Measurements from ENCODE around the gene UGT1A3. TPM values are rescaled to one million over a fixed set of nuclear protein-coding genes. Genes with fewer than 3 reads are reported as not detected.
"Not testable (repeated sequence)": the region's sequence is repeated elsewhere in the genome, so short reads cannot be mapped to it uniquely, and the experiment has no call there.

Gene UGT1A3
- total RNA-seq: not detected

DNA sequence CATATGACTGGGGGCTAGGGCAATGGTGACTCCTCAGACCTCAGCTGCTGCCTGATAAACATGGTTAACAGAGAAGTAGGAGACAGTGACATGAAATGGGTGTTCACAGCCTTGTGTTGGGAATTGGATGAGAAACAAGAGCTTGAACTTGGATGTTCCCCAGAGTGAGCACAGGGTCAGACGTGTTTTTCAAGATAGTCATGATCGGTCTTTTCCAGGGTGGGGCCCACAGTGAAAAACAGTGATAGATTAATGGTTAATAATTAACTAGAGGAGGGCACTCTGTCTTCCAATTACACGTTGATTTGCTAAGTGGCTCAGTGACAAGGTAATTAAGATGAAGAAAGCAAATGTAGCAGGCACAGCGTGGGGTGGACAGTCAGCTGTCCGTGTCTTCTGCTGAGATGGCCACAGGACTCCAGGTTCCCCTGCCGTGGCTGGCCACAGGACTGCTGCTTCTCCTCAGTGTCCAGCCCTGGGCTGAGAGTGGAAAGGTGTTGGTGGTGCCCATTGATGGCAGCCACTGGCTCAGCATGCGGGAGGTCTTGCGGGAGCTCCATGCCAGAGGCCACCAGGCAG lies at the start of gene UGT1A3:
Gene UGT1A3 (plus strand): TSS at position 320 of the 579 bp plus-strand sequence. CDS start 85 bp downstream, at position 405.
- intact Hi-C loops (cut with DNase I): no loop called here
- DNase-seq (ENCODE audit: low spot score): no peak
- no peak for ATAC-seq

DNA sequence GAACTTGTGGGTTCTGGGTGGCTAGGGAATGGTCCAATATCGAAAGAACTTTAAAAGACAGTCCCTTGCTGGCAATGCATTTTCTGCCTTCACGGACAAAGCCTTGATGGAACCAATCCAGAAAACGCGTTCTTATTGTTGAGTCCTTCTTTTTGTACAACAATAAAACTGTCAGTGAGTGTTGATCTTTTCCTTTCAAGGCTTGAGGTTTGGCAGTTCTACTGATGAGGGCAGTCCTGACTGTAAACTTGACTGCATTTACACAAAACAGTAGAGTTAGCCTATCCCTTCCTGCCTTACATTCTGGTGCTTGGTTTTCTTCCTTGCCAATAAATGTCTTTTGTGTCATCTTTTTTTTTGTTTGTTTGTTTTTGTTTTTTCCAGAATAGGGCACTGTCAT lies 49.6 kb upstream of the UGT1A3 start:
- ATAC-seq: no peak

DNA sequence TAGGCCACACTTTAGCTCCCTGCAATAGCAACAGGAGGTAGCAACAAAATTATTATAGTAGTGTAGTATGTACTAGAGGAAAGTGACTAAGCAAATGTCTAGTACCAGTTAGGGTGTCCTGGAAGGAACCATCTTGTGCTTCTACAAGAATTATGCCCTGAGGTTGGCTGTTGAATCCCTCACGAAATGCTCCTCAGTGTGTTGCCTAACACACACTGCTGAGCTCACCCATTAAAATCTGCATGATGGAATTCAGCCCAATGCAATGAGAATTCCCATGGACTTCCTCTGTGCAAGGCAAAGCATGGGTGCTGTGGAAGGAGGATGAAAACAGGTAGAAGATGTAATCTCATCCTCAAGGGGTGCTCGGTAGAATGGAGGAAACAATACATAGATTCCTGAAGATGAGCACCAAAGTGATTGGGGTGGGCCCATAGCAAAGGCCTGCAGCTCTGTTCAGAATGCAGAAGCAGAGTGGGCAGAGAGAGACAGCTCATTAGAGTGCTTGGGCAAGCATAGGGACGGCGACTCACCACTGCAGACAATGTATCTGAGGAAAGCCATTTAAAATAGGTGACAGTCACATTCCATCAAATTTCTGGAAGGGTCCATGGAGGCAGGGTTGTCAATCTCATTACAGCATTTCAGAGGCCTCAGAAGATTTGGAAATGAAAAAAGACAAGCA lies 48.3 kb upstream of the UGT1A3 start:
- no peak for DNase-seq (ENCODE audit: low spot score)
- no peak for ATAC-seq
- intact Hi-C loops (cut with DNase I): no loop called here

More for the DNA sequence above, 49.6 kb upstream of the UGT1A3 start:
- intact Hi-C loops (cut with DNase I): no loop called here
- DNase-seq (ENCODE audit: low spot score): no peak

DNA sequence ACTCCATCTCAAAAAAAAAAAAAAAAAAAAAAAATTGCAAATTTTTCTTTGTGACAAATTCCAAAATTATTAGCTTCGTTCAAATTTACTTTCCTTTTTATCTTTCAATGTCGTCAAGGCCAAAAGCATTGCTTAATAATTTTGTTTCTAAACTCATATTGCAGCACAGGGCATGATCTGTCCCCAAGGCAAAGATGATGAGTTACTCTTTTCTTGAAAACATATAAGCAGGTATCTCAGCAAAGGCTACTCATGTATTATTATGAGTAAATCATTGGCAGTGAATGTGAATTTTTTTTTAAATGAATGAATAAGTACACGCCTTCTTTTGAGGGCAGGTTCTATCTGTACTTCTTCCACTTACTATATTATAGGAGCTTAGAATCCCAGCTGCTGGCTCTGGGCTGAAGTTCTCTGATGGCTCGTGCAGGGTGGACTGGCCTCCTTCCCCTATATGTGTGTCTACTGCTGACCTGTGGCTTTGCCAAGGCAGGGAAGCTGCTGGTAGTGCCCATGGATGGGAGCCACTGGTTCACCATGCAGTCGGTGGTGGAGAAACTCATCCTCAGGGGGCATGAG lies 47.2 kb upstream of the UGT1A3 start, which contains the start of gene UGT1A7:
Gene UGT1A7 (plus strand): TSS at position 381 of the 579 bp plus-strand sequence. CDS start 37 bp downstream, at position 418.
- intact Hi-C loops (cut with DNase I): no loop called here
- no peak for DNase-seq (ENCODE audit: low spot score)
- no peak for ATAC-seq

DNA sequence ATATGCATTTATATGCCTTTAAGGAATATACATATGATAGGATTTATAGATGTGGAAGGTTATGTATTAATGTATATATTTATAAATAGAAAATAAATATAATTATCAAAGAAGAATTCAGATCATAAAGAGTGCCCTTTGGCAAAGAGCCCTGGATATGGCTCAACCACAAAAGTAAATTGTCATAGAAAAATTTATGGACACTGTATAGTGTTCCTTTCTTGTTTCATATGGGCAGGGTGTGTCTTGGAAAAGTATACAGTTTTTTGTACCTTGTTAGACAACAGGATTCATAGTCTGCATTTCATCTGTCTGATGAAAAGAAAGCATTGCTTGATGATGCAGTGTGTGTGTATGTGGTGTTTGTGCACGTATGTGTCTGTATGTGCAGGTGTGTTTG lies 44.2 kb upstream of the UGT1A3 start:
- DNase-seq (ENCODE audit: low spot score) (no peak), ATAC-seq (no peak)
- intact Hi-C loops (cut with DNase I): no loop called here

DNA sequence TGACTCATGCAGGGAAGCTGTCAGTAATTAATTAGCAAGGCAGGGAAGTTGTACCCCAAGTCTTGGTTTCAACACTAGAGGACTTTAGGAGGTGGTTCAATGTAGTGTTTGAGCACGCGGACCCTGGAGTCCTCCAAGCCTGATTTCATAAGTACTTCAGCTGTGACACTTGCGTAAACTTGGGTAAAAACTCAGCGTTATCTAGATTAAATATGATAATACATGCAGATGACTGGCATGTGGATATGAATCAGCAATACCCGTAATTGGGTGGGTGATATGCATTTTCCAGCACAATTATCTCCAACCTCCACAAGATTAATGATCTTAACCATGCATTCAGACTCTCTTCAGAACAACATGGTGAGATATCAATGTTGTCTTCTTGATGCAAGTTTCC lies 41.9 kb upstream of the UGT1A3 start:
- intact Hi-C loops (cut with DNase I): no loop called here
- no peak for ATAC-seq
- DNase-seq (ENCODE audit: low spot score): no peak

DNA sequence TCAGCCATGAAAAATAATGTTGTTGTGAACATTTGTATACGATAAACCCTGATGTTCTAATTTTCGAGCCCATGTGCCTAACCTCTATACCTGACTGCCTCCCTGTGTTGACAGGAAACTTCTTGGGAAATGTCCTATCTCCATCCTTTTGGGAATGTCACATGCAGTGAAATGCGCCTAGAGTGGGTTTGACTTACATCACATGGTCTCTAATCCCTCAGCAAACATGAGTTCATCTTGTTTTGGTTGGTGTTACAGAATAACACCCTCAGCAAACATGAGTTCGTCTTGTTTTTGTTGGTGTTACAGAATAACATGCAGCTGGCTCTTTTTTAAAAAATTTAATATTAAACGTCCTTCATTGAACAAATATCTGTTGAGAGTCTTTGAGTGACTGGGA lies 40.5 kb upstream of the UGT1A3 start:
- intact Hi-C loops (cut with DNase I): no loop called here
- ATAC-seq: no peak
- no peak for DNase-seq (ENCODE audit: low spot score)

DNA sequence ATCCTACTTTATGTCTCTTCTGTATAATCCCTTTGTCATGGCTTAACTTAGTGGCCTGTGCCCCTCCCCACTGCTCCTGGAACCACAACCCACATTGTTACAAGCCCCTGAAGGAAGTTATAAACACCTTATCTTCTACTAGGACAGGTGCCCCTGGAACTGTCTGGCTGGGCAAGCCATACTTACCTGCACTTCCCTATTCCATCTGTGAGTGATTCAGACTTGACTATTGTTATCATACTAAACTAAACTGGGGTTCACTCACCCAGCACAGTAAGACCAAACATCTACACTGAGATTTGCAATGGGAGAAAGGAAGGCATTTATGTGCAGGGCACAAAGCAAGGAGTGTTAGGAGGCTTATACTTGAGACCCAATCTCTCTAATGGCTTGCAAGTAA lies 39.8 kb upstream of the UGT1A3 start:
- intact Hi-C loops (cut with DNase I): no loop called here
- ATAC-seq (no peak), DNase-seq (ENCODE audit: low spot score) (no peak)

DNA sequence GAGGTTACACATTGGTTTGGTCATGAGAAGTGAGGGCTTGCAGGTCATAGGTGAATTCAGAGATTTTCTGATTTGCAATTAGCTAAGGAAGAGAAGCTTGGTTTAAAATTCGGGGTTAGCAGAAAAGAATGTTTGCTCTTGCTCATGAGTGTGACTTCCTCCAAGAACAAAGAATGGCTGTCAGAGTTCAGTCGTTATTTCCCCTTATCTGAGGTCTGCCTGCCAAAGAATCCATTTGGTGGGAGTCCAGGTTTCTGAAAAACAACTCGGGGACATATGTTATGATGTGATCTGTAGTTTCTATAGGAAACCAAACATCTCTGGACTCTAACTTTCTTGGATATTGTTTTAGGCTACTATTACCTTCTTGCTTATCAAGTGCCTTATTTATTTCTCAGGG lies 39.3 kb upstream of the UGT1A3 start:
- intact Hi-C loops (cut with DNase I): no loop called here
- DNase-seq (ENCODE audit: low spot score): no peak
- ATAC-seq: no peak

DNA sequence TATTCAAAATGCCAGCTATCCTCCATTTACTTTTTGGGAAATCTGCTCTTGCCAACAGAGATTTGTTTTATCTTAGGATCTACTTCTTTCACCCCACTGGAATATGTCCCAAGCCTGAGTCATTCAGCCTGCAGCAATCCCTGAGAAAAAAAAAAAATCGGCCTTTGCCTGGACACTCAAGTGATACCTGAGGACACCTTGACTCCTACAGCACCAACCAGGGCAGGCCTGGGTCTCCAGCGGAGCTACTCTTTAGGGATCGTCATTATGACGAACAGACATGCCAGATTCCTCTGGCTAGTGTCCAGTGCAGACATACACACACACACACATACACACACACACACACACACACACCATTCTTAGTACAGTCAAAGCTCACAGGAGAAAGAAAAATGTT lies 38.4 kb upstream of the UGT1A3 start:
- ATAC-seq (no peak), DNase-seq (ENCODE audit: low spot score) (no peak)
- intact Hi-C loops (cut with DNase I): no loop called here

DNA sequence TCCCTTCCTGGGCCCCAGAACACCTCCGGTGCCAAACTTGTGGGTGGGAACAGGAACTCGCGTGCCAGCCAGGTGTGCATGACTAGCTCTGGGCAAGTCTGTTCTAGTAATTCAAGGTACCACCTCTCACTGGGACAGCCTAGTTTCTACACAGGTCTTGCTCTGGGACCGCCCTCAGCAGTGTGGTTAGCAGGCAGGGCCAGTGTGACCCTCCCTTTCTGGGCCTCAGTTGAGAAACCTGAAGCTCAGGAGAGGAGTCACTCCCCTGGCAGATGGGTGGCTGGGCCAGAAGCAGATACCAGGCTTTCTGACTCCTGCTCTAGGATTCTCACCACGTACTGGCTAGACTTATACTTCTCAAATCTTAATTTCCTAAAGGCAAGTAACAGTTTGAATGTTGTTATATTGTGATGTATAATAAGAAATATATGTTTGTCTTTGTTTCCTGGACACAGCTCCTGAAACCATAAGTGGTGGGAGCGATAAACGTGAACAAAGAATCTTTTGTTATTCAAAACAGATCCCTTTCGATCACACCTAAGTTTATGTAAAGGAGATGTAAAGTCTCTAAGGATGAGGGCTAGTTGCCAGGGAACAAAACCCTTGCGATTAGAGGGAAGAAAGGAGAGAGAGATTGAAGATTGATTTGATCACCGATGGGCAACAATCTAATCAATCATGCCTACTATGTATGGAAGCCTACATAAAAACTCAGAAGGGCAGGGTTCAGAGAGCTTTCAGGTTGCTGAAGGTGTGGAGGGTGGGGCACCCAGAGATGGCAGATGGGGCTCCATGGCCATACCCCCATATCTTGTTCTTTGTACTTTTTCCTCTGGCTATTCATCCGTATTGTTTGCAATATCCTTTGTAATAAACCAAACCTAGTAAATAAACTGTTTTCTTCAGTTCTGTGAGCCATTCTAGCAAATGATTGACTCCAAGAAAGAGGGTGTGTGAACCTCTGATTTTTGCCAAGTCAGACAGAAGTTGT lies 37.1 kb upstream of the UGT1A3 start:
- intact Hi-C loops (cut with DNase I): no loop called here

DNA sequence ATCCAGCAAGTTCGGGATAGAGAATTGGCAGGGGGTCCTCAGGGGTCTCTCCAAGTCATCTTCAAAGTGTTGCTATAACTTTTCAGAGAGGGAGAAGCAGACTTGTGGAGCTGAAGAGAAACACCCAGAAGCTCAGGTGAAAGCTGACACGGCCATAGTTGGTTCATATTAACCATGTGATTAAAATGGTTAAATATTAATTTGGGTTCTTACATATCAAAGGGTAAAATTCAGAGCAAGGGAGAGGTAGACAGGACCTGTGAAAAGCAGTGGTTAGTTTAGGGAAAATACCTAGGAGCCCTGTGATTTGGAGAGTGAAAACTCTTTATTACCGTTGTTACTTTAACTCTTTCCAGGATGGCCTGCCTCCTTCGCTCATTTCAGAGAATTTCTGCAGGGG lies 36.2 kb upstream of the UGT1A3 start, which contains the start of gene UGT1A6:
Gene UGT1A6 (plus strand): TSS at position 243 of the 400 bp plus-strand sequence. CDS start 115 bp downstream, at position 358.
- intact Hi-C loops (cut with DNase I): no loop called here
- DNase-seq (ENCODE audit: low spot score) (no peak), ATAC-seq (no peak)

More for the DNA sequence above, 37.1 kb upstream of the UGT1A3 start:
- DNase-seq (ENCODE audit: low spot score): no peak
- no peak for ATAC-seq

DNA sequence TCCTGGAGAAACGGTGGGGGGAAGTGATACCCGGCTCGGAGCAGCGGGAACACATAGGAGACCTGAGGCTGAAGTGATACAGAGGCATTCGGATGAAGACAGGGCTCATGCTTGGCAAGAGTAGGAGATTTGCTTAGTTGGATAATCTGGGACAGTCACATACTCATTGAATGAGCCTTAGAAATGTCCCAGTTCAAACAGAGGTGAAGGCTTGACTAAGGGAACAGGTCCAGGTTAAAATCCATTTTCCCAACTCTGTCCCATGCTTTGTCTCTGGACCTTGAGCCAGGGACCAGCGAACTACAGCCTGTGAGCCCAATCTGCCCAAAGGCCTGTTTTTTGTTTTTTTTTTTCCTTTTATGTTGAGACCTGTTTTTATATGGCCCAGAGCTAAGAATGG lies 34.9 kb upstream of the UGT1A3 start:
- DNase-seq (ENCODE audit: low spot score) (no peak), ATAC-seq (no peak)
- intact Hi-C loops (cut with DNase I): no loop called here

DNA sequence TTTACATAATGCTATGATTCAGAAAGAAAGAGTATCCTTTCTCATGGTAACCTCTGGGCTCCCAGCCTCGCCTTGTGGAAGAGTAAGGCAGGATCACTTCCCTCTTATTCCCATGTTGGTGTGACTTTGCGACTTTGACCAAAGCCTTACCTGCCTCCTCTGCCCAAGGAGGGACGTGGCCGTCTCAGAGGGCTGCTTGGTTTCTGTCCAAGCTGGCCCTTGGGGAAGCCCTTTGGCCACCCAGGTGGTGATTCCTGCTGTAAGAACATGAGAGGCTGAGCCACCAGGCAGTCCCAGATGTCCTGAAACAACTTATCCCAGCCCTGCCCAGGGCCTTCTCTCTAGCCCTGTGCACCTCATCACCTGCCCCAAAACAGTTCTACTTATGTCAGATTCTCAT lies 30.1 kb upstream of the UGT1A3 start:
- intact Hi-C loops (cut with DNase I): no loop called here
- DNase-seq (ENCODE audit: low spot score): no peak
- ATAC-seq: no peak

DNA sequence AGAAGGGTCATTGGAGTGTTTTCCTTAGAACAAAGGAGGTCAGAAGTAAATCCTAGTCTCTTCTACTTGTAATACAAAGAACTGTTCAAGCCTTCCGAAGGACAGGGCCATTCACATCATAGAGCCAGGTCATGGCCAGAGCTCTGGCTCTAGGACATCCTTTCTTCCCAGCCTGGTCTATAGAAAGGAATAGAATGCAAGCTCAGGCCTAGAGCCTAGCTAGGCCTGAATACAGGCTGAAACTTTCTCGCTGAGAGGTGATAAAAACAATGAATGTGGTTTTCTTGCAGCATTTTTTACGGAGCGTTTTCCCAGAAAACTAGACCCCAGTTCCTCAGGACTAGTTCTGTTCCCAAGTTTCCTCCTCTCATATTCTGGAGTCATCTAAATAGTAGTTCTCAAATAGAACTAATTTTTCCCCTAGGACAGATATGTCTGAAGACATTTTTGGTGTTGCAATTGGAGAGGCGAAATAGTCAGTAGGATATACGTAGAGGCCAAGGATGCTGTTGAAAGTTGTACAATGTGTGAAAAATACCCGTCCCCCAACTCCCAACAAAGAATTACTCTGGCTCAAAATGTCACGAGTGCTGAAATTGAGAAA lies 29.3 kb upstream of the UGT1A3 start:
- DNase-seq (ENCODE audit: low spot score): no peak
- no peak for ATAC-seq
- intact Hi-C loops (cut with DNase I): loop anchor here (10.0 kb wide), 1 partner anchor 105 kb away; no protein-coding TSS in a partner anchor

DNA sequence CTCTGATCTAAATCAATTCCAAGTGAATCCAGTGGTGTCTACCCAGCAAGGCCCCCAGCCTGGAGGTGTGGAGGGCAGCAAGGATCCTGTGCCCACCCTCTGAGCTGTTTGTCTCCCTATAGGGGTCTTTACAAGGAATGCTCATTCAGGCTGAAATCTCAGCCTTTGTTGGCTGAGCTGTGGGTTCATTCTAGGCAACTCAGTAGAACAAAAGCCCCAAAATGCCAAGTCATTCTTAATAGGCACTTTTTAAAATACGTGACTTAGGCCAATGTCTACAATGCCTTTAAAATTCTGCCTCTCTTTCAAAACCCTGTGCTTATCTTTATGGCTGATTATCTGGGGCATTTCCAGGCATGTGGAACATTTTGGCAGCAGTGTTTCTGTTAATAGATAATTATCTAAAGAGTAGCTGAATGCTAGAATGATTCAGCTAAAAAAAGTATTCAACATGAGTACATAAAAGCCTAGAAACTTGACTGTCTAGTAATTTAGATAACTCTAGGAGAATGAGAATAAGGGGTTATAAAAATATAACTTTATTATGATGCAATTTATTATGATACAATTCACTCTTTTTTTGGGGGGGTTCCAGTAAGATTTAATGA lies 28.7 kb upstream of the UGT1A3 start:
- intact Hi-C loops (cut with DNase I): loop anchor here (10.0 kb wide), 1 partner anchor 105 kb away; no protein-coding TSS in a partner anchor
- ATAC-seq: no peak
- DNase-seq (ENCODE audit: low spot score): no peak

DNA sequence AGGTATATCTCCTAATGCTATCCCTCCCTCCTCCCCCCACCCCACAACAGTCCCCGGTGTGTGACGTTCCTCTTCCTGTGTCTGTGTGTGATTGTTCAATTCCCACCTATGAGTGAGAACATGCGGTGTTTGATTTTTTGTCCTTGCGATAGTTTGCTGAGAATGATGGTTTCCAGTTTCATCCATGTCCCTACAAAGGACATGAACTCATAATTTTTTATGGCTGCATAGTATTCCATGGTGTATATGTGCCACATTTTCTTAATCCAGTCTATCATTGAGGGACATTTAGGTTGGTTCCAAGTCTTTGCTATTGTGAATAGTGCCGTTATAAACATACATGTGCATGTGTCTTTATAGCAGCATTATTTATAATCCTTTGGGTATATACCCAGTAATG lies 28.0 kb upstream of the UGT1A3 start:
- DNase-seq (ENCODE audit: low spot score); ATAC-seq: not testable (repeated sequence)
- intact Hi-C loops (cut with DNase I): loop anchor here (10.0 kb wide), 1 partner anchor 106 kb away; no protein-coding TSS in a partner anchor

DNA sequence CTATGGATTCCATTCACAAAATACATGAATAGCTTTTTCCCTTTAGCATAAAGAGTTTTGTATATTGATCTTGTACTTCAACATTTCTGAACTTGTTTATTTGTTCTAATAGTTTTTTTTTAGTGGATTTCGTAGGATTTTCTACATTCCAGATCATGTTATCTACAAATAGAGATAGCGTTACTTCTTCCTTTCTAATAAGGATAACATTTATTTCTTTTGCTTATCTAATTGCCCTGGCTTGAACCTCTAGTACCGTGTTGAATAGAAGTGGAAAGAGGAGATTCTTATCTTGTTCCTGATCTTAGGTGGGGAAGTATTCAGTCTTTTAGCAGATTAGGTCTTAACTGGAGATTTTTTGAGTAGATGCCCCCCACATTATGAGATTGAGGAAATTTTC lies 26.6 kb upstream of the UGT1A3 start:
- DNase-seq (ENCODE audit: low spot score): no peak
- intact Hi-C loops (cut with DNase I): loop anchor here (10.0 kb wide), 1 partner anchor 107 kb away; no protein-coding TSS in a partner anchor
- ATAC-seq: no peak
